HK-2 (cell line): ENCODE results near the gene BACE1-AS.
A peak's percentile ranks its signal among the peaks of the same experiment; 100 is the strongest.
"Not testable (repeated sequence)": the region's sequence is repeated elsewhere in the genome, so short reads cannot be mapped to it uniquely, and the experiment has no call there.

Source experiments
- DNase-seq: peaks from one replicate; pipeline ENCODE4 v3.0.0-alpha.2; 2018; ENCODE audit not compliant: unreplicated experiment

The BACE1-AS gene

DNA sequence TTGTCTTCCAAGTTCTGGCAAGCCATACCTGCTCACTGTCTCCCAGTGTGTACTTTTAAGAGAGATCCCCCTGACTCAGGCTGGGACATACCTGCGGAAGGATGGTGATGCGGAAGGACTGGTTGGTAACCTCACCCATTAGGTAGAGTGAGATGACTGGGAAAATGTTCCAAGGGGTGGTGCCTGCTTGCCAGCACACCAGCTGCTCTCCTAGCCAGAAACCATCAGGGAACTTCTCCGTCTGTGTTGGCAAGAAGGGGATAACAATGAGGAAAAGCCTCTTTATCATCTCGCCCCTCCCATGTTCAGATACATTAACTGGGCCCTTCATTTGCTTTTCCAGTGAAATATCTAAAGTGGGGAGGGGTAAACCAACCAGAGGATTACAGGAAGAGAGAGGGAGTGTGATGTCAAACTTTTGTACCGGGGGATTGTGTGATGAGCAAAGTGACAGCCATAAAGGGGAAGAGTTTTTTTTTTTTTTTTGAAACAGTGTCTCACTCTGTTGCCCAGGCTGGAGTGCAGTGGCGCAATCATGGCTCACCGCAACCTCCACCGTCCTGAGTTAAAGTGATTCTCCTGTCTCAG lies at the start of gene BACE1-AS:
BACE1-AS (plus strand) TSS at position 538 of the 588 bp plus-strand sequence.
- no peak for DNase-seq

DNA sequence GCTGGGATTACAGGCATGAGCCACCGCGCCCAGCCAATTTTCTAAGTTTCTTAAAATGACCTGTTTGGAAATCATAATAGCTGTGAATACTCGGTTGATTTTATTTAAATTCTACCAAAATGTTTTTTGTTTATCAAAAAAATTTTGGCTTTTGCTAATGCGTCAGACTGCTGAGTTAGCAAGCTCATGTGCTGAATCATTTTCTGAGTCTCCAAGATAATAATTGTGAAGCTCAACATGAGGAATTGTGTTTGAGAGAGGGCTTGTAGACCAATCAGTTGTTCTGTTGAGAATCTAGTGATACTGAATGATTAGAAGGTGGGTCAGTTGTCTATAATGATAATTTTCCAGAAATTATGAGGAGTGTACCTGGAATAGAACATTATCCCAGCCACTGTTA lies 42.8 kb upstream of the BACE1-AS start:
- DNase-seq: no peak

DNA sequence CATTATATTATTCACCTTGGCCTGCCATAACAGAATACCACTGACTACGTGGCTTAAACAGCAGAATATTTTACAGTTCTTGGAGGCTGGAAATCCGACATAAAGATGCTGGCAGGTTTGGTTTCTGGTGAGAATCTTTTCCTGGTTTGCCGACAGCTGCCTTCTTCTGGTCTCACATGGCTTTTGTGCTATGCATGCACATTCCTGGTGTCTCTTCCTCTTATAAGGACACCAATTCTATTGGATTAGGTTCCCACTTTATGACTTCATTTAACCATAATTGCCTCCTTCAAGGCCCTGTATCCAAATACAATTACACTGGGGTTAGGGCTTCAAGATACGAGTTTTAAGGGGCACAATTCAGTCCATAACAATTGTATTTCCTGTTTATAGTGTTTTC lies 41.6 kb upstream of the BACE1-AS start:
- DNase-seq: no peak

DNA sequence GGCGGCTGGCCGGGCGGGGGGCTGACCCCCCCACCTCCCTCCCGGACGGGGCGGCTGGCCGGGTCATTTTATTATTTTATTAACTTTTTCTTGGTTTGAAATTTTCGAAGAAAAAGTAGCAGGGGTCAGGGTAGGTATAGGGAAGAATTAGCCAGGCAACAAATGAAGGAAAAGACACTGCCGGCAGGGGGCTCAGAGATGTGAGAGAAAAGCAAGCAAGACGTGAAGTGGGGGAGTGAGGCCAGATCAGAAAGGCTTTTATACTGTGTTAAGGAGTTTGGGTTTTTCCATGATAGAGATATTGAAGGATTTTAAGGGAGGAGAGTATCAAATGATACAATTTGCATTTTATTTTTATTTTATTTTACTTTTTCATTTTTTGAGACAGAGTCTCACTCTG lies 39.6 kb upstream of the BACE1-AS start:
- DNase-seq: no peak

DNA sequence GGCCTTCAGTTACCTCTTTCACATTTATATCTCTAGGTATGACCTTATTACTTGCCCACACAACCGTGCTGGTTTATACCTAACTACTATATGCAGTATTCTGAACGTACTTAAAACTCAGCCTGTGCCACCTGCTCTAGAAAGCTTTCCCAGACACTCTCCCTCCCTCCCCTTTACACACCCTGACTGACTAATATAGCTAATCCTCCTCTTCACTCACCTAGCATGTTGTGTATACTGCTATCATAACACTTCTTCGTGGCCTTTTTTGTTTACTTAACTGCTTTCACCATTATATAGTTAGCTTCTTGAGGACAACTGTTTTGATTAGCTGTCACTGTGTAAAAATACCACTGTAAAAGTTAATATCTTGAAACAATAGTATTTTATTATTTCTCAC lies 35.2 kb upstream of the BACE1-AS start:
- no peak for DNase-seq

DNA sequence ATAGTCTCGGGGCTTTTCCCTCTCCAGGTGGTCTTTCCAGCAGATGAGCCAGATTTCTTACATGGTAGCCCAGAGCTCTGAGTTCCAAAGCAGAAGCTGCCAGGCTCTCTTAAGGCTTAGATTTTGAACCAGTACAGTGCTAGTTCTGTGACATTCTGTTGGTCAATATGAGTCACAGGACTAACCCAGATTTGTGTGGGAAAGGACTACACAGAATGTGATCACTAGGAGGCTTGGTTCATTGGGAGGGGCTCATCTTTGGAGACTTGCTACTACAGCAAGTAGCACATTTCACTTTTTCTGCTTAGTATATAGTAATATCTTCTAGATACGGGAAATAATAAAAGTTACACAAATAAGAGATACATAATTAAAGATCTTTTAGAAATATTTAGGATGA lies 34.6 kb upstream of the BACE1-AS start:
- no peak for DNase-seq

DNA sequence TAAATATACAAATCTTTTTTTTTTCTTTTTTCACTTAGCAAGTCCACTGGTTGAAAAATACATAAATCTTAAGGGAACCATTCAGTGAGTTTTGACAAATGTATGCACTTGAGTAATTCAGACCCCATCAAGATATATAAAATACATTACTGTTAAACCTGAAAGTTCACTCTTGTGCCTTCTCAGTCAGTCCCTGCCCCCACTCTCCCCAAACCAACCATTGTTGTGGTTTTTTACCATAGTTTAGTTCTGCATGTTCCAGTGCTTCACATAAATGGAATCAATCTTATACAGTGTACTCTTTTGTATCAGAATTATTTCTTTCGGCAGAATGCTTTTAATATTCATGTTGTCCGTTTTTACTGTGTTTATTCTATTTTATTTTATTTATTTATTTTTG lies 32.6 kb upstream of the BACE1-AS start:
- DNase-seq: no peak

DNA sequence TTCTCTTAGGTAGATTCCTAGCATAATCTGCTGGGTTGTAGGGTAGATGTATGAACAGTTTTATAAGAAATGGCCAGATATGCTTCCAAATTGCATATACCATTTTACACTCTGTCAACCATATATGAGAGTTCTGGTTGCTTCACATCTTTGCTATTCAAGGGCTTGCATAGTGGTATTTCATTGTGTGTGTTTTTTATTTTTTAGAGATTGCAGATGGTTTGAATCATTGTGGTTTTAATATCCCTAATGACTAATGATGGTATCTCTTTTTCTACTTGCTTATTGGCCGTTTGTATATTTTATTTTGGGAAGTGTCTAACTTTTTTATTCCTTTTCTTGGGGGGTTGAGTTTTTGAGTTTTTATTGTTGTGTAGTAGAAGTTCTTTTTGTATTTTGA lies 31.7 kb upstream of the BACE1-AS start:
- DNase-seq: no peak

DNA sequence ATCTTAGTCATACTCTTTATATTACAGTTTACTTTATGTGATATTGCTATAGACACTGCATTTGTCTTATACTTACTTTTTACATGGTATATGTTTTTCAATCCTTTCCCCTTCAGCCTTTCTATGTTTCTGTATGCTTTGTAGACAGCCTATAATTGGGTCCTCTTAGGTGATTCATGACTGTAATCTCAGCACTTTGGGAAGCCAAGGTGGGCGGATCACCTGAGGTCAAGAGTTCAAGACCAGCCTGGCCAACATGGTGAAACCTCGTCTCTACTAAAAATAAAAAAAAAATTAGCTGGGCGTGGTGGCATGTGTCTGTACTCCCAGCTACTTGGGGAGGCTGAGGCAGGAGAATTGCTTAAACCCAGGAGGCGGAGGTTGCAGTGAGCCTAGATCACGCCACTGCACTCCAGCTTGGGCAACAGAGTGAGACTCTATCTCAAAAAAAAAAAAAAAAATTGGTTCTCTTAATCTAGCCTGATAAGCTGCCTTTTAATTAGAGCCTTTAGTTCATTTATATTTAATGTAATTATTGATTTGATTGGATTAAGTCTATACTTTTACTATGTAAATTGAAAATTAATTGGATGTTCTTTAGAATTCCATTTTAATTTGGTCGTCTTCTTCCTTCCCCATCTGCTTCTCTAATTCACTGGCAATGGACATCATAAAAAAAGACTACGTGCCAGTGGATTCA lies 26.4 kb upstream of the BACE1-AS start:
- DNase-seq: not testable (repeated sequence)

DNA sequence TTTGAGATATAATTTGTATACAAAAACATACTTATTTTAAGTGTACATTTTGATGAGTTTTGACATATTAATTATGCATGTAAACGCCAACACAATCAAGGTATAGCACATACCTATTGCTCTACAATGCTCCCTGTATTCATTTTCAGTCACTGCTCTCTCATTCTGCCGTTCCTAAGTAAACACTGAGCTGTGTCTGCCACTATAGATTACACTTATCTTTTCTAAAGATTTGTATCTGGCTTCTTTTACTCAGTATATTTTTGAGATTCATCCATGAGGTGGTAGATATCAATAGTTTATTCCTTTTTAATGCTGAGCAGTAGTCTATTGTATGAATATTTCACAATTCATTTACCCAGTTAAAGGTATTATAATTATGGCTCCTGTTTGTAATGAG lies 25.4 kb upstream of the BACE1-AS start:
- no peak for DNase-seq

DNA sequence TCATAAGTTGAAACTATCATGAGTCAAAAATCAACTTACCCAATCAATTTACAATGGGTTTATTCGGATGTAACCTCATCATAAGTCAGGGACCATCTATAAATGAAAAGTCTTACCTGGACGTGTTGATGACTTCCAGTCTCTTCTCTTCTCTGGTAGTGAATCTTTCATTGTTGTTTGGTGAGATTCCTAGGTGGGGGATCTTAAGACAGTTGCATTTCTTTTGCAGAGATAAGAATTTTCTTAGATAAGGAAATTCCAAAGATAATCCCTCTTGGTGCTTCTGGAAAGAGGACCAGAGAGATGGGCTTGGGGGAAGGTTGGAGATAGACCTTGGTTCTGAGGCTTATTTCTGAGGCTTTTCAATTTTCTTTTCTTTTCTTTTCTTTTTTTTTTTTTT lies 21.3 kb upstream of the BACE1-AS start:
- no peak for DNase-seq

DNA sequence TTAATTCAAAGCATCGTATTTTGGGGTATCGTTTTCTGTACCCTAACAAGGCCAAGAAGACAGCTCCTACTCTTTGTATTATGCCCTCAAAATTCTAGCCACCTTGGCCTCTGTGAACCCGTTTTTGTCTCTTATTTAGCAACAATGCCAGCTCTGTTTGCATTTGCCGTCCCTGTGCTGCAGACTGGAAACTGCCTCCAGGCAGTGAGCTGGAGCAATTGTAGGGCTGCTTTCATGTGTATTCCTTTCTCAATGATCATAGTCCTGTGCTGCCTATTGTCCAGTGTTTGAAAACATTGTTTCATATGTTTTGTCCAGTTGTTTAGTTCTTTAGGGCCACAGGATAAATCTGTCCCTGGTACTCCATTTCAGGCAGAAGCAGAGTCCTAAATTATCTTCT lies 19.9 kb upstream of the BACE1-AS start:
- no peak for DNase-seq

DNA sequence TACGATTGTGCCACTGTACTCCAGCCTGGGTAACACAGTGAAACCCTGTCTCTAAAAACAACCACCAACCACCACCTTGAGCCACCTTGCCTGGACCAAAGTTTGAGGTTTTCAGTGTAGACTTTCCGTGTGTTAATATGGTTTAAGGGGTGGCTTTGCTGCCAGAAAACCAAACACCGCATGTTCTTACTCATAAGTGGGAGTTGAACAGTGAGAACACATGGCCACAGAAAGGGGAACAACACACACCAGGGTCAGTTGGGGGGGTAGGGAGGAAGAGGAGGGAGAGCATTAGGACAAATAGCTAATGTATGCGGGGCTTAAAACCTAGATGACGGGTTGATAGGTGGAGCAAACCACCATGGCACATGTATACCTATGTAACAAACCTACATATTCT lies 19.0 kb upstream of the BACE1-AS start:
- DNase-seq: not testable (repeated sequence)

DNA sequence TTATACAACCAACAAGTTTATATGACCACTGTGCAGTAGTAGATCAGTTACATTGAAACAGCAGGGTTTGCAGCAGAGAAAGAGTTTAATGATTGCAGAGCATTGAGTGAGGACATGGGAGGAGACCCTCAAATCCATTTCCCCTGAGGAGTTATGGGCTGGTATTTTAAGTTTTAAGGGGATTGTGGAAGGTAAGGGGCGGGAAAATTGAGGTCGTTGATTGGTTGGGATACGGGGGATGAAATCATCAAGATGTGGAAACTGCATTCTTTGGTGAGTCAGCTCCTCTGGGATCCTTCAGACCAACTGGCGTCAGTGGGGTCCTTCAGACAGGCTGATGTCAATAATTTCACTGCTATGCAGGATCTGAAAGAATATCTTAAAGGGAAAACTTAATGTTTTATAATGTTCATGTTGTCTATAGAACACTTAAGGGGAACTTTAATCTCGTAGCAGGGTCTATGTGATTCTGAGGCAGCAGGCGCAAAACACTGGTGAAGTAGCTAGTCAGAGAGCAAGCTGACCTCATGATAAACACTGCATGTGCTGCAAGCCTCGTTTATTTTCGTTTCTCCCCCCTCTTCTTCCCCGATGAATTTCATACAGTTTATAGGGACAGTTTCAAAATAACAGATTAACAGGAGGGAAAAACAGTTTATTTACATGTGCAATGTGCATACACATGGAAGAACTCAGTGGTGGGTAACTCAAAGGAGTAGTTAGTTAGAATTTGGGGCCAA lies 17.4 kb upstream of the BACE1-AS start:
- DNase-seq: peak; percentile 7

DNA sequence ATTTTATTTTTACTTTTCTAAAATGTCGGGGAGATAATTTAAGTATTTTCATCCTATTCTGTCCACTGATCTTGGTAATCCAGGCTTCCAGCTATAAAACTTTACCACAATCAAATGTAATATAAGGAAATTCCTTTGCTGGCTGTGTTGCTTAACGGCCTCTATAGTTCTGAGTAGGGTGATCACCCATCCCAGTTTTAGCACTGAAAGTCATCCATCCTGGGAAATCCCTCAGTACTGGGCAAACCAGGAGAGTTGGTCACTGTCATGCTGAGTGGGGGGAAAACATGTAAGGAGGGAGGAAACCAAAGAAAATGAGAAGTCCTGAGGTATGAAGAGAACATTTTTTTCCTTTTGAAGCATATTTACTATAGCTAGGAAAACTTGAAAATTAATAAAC lies 12.8 kb upstream of the BACE1-AS start:
- DNase-seq: no peak

DNA sequence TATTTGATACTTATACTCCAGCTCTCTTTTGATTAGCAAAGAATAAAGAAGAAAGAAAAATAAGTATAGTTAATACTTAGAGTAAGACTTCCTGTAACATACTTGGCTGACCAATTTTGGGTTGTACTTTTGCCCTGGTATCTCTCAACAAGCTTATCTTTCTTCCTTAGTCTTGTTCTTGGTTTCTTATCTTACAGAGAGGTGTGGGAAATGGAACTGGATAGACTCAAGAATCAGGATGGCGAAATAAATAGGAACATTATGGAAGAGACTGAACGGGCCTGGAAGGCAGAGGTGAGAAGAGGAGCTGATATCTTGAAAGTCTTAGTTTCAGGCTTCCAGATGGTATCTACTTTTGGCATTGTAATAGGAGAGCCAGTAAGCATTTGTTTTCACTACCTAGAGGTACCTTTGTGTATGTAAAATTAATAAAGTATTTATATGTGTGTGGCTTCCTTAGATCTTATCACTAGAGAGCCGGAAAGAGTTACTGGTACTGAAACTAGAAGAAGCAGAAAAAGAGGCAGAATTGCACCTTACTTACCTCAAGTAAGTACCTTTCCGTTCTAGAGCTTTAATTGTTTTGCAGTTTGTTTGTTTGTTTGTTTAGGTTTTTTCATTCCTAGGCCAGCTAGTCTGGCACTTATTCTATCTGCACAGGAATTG lies 11.3 kb upstream of the BACE1-AS start:
- no peak for DNase-seq

DNA sequence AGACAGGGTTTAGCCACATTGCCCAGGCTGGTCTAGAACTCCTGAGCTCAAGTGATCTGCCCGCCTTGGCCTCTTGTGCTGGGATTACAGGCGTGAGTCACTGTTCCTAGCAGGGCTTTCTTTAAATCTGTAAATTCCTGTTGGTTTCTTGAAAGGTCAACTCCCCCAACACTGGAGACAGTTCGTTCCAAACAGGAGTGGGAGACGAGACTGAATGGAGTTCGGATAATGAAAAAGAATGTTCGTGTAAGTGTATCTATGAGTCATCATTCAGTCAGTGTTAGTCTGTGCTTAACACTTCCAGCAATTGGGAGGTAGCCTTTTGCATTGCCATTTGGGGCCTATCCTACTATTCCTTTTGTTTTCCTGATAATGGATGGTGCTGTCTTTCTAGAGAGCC lies 10.0 kb upstream of the BACE1-AS start:
- peak; percentile 10 for DNase-seq

DNA sequence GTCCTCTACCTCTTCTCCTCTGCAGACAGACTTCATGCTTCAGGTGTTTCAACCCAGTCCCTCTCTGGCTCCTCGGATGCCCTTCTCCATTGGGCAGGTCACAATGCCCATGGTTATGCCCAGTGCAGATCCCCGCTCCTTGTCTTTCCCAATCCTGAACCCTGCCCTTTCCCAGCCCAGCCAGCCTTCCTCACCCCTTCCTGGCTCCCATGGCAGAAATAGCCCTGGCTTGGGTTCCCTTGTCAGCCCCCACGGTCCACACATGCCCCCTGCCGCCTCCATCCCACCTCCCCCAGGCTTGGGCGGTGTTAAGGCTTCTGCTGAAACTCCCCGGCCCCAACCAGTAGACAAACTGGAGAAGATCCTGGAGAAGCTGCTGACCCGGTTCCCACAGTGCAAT lies 9.3 kb upstream of the BACE1-AS start:
- no peak for DNase-seq

DNA sequence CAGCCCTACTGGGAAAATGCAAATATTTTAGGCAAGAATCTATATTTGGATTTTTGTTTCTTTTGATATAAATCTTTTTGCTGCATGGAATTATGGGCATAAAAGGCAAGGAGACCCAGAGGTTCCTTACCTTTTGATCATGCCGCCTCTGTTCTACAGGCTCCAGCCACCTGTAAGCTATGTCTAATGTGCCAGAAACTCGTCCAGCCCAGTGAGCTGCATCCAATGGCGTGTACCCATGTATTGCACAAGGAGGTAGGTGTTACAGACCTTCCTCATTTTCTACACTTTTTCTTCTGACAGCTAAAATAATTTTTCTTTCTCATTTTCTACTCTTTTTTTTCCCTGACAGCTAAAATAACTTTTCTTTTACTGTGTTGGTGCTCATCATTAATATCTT lies 8.2 kb upstream of the BACE1-AS start:
- no peak for DNase-seq

DNA sequence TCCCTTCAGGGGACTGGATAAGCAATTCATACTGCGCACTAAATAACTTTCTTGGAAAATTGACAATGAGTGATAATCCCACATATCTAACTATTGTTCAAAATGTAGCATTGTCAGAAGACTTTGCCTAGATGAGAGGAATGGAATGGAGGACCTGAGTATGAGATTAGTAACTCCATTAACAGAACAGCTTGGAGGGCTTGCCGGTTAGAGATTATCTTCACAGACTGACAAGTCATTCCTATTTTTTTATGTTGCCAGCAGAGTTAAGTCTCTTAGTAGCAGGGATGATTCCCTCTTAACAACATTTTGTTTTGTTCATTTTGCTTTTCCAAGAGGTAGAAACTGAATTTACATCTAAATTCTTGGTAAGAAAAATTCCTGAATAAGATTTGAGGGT lies 7.1 kb upstream of the BACE1-AS start:
- DNase-seq: no peak

DNA sequence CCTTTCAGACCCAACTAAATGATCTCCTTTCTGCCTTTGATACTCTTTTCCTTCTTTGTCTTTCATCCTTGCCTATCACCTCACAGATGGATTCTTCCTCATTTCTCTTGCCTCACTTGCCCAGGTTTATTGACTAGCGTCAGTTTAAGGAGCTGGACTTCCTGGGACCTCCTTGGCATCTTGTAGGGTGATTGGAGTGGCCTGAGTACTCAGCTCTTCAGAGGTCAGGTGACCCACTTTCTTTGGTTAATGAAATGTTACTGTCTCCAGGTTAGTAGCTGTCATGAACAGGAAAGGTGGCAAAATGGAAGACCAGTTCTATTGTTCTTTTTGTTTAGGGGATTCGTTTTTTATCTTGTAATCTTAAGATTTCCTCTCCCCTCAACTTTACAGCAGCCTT lies 4.6 kb upstream of the BACE1-AS start:
- DNase-seq: no peak

DNA sequence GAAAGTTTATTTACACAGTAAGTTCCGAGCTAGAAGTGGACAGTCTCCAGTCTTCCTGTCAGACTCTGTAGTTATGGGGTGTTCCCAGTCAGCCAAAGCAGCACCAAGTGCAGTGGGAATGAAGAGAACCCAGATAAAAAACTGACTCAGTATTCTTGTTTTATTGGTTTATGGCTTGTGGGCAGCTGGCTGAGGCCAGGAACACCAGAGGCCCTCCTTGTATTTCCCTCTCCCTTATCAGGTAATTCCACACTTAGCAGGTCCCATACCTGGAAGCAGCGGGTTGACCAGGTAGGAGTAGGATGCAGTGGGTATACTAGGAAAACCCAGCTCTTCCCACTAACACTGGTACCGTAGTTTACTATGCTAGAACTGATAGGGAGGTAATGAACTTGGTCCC lies 3.5 kb upstream of the BACE1-AS start:
- no peak for DNase-seq

DNA sequence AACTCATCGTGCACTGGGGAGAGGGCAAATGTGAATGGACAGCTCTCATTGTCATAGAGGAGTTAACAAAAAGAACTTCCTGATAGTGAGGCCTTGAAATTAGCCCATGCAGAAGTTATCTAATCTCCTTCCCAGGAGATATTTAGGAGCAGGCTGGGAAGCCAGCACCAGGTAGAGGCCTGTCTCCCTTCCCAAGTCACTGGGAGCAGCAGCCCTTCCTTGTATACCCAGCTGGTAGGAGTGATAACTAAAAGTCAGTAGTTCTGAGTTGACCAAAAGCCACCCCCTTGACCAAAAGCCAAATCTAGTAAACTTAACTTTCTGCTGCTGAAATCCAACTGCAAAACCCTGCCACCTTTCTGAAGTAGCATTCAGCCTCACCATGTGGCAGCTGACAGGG lies 1.4 kb upstream of the BACE1-AS start:
- DNase-seq: no peak
